GM12878 (cell line): ENCODE measurements around the gene HOPX.

Experiments used
- CREB1 ChIP-seq: IDR thresholded peaks from 2 replicates; pipeline ENCODE4 v1.6.1; 2012; ENCODE audit warnings: low read depth, mild to moderate bottlenecking, inconsistent platforms
- CREM ChIP-seq: IDR thresholded peaks from 2 replicates; pipeline ENCODE4 v1.6.1; 2014; ENCODE audit warnings: antibody characterized with exemption, low read depth
- CTCF ChIP-seq, 3 experiments: IDR thresholded peaks in 2 of 3; conservative IDR thresholded peaks in 1 of 3; 2 replicates each; pipeline ENCODE4 v1.5.1; 2011; ENCODE audit warnings: low read depth in 3 of 3, low read length in 3 of 3, mild to moderate bottlenecking in 3 of 3, control low read depth in 2 of 3, moderate library complexity in 2 of 3, inconsistent platforms in 1 of 3, mixed read lengths in 1 of 3; ENCODE audit not compliant: control insufficient read depth in 2 of 3, insufficient read depth in 1 of 3; ENCODE audit errors: extremely low read depth in 1 of 3
- EZH2 ChIP-seq: IDR thresholded peaks from 2 replicates; pipeline ENCODE4 v1.6.1; 2012; ENCODE audit warnings: low read depth, mild to moderate bottlenecking, control low read depth, inconsistent platforms, low read length, borderline replicate concordance; ENCODE audit not compliant: control insufficient read depth
- MTA3 ChIP-seq: IDR thresholded peaks from 2 replicates; pipeline ENCODE4 v1.6.1; 2012; ENCODE audit warnings: low read length, inconsistent platforms, borderline replicate concordance
- SMAD1 ChIP-seq: fragments of 450-650 bp; IDR thresholded peaks from 2 replicates; pipeline ENCODE4 v1.6.1; 2018; ENCODE audit warnings: mild to moderate bottlenecking, low read depth; ENCODE audit not compliant: partially characterized antibody
- TAF1 ChIP-seq: IDR thresholded peaks from 2 replicates; pipeline ENCODE4 v1.6.1; 2011; ENCODE audit warnings: mild to moderate bottlenecking, low read depth, low read length, borderline replicate concordance
- ZNF24 ChIP-seq: fragments of 450-650 bp; IDR thresholded peaks from 2 replicates; pipeline ENCODE4 v1.6.1; 2017; ENCODE audit warnings: antibody characterized with exemption, mild to moderate bottlenecking

- TF ChIP-seq CTCF (IDR thresholded peaks at IDR 0.05 in 2 of 3, conservative IDR thresholded peaks at IDR 0.05 in 1 of 3; ENCODE audit: control insufficient read depth in 2 of 3, extremely low read depth in 1 of 3, insufficient read depth in 1 of 3, low read depth in 3 of 3, low read length in 3 of 3) (no peak), SMAD1 (no peak), ZNF24 (no peak), MTA3 (no peak), CREB1 (no peak), EZH2 (no peak), TAF1 (no peak), CREM (no peak)
Observed at GRCh38 chr4:56618734-56619133, 62.4 kb downstream of the HOPX start.
